ENCODE measurements around the gene KLF15. TPM values are rescaled to one million over a fixed set of nuclear protein-coding genes. Genes with fewer than 3 reads are reported as not detected.

KLF15 gene
- total and polyA plus RNA-seq, 9 of the 15 experiments (the other 6 are each of a cell fraction or from before 2014, with no cell fraction given): 0.08 to 4.8 (median 1.2) TPM

DNA sequence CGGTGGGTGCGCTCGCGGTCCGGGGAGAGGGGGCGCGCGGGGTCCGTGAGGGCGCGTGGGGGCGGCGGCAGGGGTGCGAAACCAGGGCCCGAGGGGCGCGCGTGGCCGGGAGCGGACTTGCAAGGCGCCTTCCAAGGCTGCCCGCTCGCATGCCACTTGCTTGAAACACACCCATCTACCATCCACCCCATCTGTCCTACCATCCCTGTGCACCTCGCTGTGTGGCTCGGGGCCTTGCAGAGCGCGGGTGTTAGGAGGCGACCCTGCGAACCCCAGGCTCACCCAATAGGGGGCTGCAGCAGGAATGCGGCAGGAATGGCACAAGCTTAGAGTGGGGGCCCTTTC lies 37.7 kb upstream of the KLF15 start (continued):
- no peak for TF ChIP-seq RREB1 (CRISPR knock-in tag; IDR thresholded peaks at IDR 0.05)
- TF ChIP-seq, protein P1, sequence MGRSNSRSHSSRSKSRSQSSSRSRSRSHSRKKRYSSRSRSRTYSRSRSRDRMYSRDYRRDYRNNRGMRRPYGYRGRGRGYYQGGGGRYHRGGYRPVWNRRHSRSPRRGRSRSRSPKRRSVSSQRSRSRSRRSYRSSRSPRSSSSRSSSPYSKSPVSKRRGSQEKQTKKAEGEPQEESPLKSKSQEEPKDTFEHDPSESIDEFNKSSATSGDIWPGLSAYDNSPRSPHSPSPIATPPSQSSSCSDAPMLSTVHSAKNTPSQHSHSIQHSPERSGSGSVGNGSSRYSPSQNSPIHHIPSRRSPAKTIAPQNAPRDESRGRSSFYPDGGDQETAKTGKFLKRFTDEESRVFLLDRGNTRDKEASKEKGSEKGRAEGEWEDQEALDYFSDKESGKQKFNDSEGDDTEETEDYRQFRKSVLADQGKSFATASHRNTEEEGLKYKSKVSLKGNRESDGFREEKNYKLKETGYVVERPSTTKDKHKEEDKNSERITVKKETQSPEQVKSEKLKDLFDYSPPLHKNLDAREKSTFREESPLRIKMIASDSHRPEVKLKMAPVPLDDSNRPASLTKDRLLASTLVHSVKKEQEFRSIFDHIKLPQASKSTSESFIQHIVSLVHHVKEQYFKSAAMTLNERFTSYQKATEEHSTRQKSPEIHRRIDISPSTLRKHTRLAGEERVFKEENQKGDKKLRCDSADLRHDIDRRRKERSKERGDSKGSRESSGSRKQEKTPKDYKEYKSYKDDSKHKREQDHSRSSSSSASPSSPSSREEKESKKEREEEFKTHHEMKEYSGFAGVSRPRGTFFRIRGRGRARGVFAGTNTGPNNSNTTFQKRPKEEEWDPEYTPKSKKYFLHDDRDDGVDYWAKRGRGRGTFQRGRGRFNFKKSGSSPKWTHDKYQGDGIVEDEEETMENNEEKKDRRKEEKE (IDR thresholded peaks at IDR 0.05; ENCODE audit: borderline replicate concordance in 1 of 2, control insufficient read depth in 1 of 2, low read depth in 2 of 2, low read length in 1 of 2): no peak
- no peak for TF ChIP-seq HDAC8 (tag; IDR thresholded peaks at IDR 0.05)
- TF ChIP-seq CTBP1 (IDR thresholded peaks at IDR 0.05; ENCODE audit: borderline replicate concordance): no peak
